GM23338 (cell line): ENCODE results near the gene DDX46. TPM values are rescaled to one million over a fixed set of nuclear protein-coding genes. Genes with fewer than 3 reads are reported as not detected.

ENCODE experiments used
- ATAC-seq: fragments of 200-7000 bp; cut with Tn5 transposase; 3 replicates; pipeline ENCODE4 v1.9.1; 2020
- DNase-seq: peaks from one replicate; pipeline ENCODE4 v3.0.0-alpha.2; 2015; ENCODE audit warnings: low spot score
- H2AFZ ChIP-seq: fragments of 200-600 bp; sonication (generic); 2 replicates; pipeline ENCODE4 v1.8.0; 2016; ENCODE audit warnings: antibody characterized with exemption, mild to moderate bottlenecking, moderate library complexity
- H3F3A ChIP-seq: fragments of 200-600 bp; sonication (generic); replicated peaks from 2 replicates; pipeline ENCODE4 v1.8.0; 2017; ENCODE audit warnings: antibody characterized with exemption, mixed run types, low read depth
- H3K27ac ChIP-seq: fragments of 200-600 bp; sonication (generic); 2 replicates; pipeline ENCODE4 v1.6.1; 2016; ENCODE audit warnings: low read depth
- H3K27me3 ChIP-seq: fragments of 200-600 bp; sonication (generic); 2 replicates; pipeline ENCODE4 v1.8.0; 2016; ENCODE audit warnings: mild to moderate bottlenecking, mixed run types, moderate library complexity; ENCODE audit not compliant: insufficient read depth
- H3K36me3 ChIP-seq: fragments of 200-600 bp; sonication (generic); 2 replicates; pipeline ENCODE4 v1.8.0; 2016; ENCODE audit warnings: mild to moderate bottlenecking; ENCODE audit not compliant: insufficient read depth
- H3K4me1 ChIP-seq: fragments of 200-600 bp; sonication (generic); 2 replicates; pipeline ENCODE4 v1.8.0; 2016; ENCODE audit warnings: mild to moderate bottlenecking, moderate library complexity; ENCODE audit not compliant: insufficient read depth
- H3K4me2 ChIP-seq: fragments of 200-600 bp; sonication (generic); 2 replicates; pipeline ENCODE4 v1.7.1; 2017; ENCODE audit warnings: mixed run types
- H3K4me3 ChIP-seq: fragments of 200-600 bp; sonication (generic); 2 replicates; pipeline ENCODE4 v1.6.1; 2016; ENCODE audit warnings: mixed run types
- H3K79me2 ChIP-seq: fragments of 200-600 bp; sonication (generic); replicated peaks from 2 replicates; pipeline ENCODE4 v1.8.0; 2017; ENCODE audit warnings: mild to moderate bottlenecking; ENCODE audit not compliant: insufficient read depth
- H3K9me2 ChIP-seq: fragments of 200-600 bp; sonication (generic); 2 replicates; pipeline ENCODE4 v1.8.0; 2017; ENCODE audit not compliant: insufficient read depth
- H4K20me1 ChIP-seq: fragments of 200-600 bp; sonication (generic); replicated peaks from 2 replicates; pipeline ENCODE4 v1.8.0; 2017; ENCODE audit warnings: mild to moderate bottlenecking; ENCODE audit not compliant: insufficient read depth
- H3K27ac Mint-ChIP-seq: 2 replicates; pipeline ENCODE4 v1.8.0; 2020; ENCODE audit warnings: inconsistent platforms, mild to moderate bottlenecking, moderate library complexity, mixed read lengths
- H3K27me3 Mint-ChIP-seq: 3 replicates; pipeline ENCODE4 v1.8.0; 2022; ENCODE audit warnings: low read depth, mild to moderate bottlenecking, moderate library complexity, mixed read lengths, inconsistent platforms; ENCODE audit not compliant: insufficient read depth, poor library complexity
- H3K36me3 Mint-ChIP-seq: 3 replicates; pipeline ENCODE4 v1.8.0; 2021; ENCODE audit warnings: low read depth, mild to moderate bottlenecking, inconsistent platforms, moderate library complexity, mixed read lengths
- H3K4me1 Mint-ChIP-seq: 3 replicates; pipeline ENCODE4 v1.8.0; 2020; ENCODE audit warnings: mild to moderate bottlenecking, inconsistent platforms, mixed read lengths
- H3K4me3 Mint-ChIP-seq: 3 replicates; pipeline ENCODE4 v1.8.0; 2021; ENCODE audit warnings: moderate library complexity, mild to moderate bottlenecking, inconsistent platforms, mixed read lengths
- H3K9me3 Mint-ChIP-seq: 3 replicates; pipeline ENCODE4 v1.8.0; 2020; ENCODE audit warnings: moderate library complexity, mild to moderate bottlenecking, inconsistent platforms, mixed read lengths
- CREB1 ChIP-seq: fragments of 250-450 bp; sonication (Bioruptor Pico); IDR thresholded peaks from 2 replicates; pipeline ENCODE4 v1.5.0; 2020; ENCODE audit warnings: low read depth, mild to moderate bottlenecking, moderate library complexity
- ETS1 ChIP-seq: IDR thresholded peaks from 2 replicates; pipeline ENCODE4 v1.6.1; 2016; ENCODE audit warnings: antibody characterized with exemption
- POLR2AphosphoS5 ChIP-seq: IDR thresholded peaks from 2 replicates; pipeline ENCODE4 v1.6.1; 2016; ENCODE audit warnings: antibody characterized with exemption, low read depth
- STAT1 ChIP-seq: IDR thresholded peaks from one replicate; pipeline ENCODE4 v1.6.1; 2016; ENCODE audit warnings: antibody characterized with exemption; ENCODE audit not compliant: unreplicated experiment
- ZNF462 ChIP-seq: fragments of 250-450 bp; sonication (Bioruptor Pico); IDR thresholded peaks from 2 replicates; pipeline ENCODE4 v1.5.0; 2020; ENCODE audit warnings: mild to moderate bottlenecking, moderate library complexity
- polyA plus RNA-seq: library from polyadenylated mRNA; unstranded; fragments of >200 nt; fragmentation: Nextera tagmentation; extraction: Ambion mirVana; gene quantifications from 2 replicates; pipeline ENCODE4 v1.2.1, GENCODE V29; 2016
- total RNA-seq: library from RNA; depleted of rRNA; stranded (reverse); fragments of >200 nt; shearing (Covaris generic); gene quantifications from 2 replicates; pipeline ENCODE4 v1.2.3, GENCODE V29; 2014

The DDX46 gene
- total and polyA plus RNA-seq, 2 experiments from 2014 or later, result 85.6 to 91.4 TPM

GRCh38 chr5:134813827-134814226 is 55.2 kb downstream of the DDX46 start:
- TF ChIP-seq STAT1, result no peak

GRCh38 chr5:134817006-134817405 is 58.4 kb downstream of the DDX46 start:
- no peaks in the 10 kb centered on the region for H3K9me3 Mint-ChIP-seq
- peaks cover 60% of the 10 kb centered on the region for H3K36me3 ChIP-seq

More at GRCh38 chr5:134813827-134814226, 55.2 kb downstream of the DDX46 start:
- DNase-seq (no peak), ATAC-seq (no peak)
- Mint-ChIP-seq H3K4me3 (no peak overlapping the region), H3K4me1 (no peaks in the 10 kb centered on the region), H3K27me3 (peaks cover 1% of the 10 kb centered on the region), H3K27ac (no peak overlapping the region), H3K9me3 (no peaks in the 10 kb centered on the region), H3K36me3 (peaks cover 70% of the 10 kb centered on the region)
- Histone ChIP-seq H2AFZ (no peak overlapping the region), H3K4me3 (no peak overlapping the region), H3K27me3 (no peaks in the 10 kb centered on the region), H3F3A (no peaks in the 10 kb centered on the region; the same call in 1 of the 2 replicates), H3K36me3 (peaks cover 52% of the 10 kb centered on the region), H3K27ac (no peak overlapping the region), H3K79me2 (no peaks in the 10 kb centered on the region), H3K9me2 (no peaks in the 10 kb centered on the region), H4K20me1 (0 out of 2 replicates have a peak, but pooled peaks cover 6% of the 10 kb centered on the region), H3K4me2 (no peak overlapping the region), H3K4me1 (no peaks in the 10 kb centered on the region)

More at GRCh38 chr5:134817006-134817405, 58.4 kb downstream of the DDX46 start:
- H3K4me3 Mint-ChIP-seq, result no peak overlapping the region
- no peak overlapping the region for H3K27ac Mint-ChIP-seq
- Histone ChIP-seq H4K20me1 (0 out of 2 replicates have a peak, but pooled peaks cover 7% of the 10 kb centered on the region), H3K4me3 (no peak overlapping the region), H2AFZ (no peak overlapping the region), H3K27ac (no peak overlapping the region), H3K79me2 (no peaks in the 10 kb centered on the region), H3K4me1 (no peaks in the 10 kb centered on the region), H3K27me3 (no peaks in the 10 kb centered on the region), H3K9me2 (no peaks in the 10 kb centered on the region), H3K4me2 (no peak overlapping the region), H3F3A (peaks cover 3% of the 10 kb centered on the region; the same call in 1 of the 2 replicates)
- peaks cover 89% of the 10 kb centered on the region for H3K36me3 Mint-ChIP-seq
- H3K27me3 Mint-ChIP-seq, result no peaks in the 10 kb centered on the region
- ATAC-seq (no peak), DNase-seq (no peak)
- no peak for TF ChIP-seq CREB1
- TF ChIP-seq ZNF462 (CRISPR knock-in tag), result no peak
- no peak for TF ChIP-seq POLR2AphosphoS5
- no peak for TF ChIP-seq ETS1
- H3K4me1 Mint-ChIP-seq, result no peaks in the 10 kb centered on the region
